ENCODE results near the gene MTX2. TPM values are rescaled to one million over a fixed set of nuclear protein-coding genes. Genes with fewer than 3 reads are reported as not detected.

MTX2 gene
- total and polyA plus RNA-seq, 2 donors (not counting 3 experiments of a cell fraction or from before 2014, with no cell fraction given), result 31.3 TPM

DNA sequence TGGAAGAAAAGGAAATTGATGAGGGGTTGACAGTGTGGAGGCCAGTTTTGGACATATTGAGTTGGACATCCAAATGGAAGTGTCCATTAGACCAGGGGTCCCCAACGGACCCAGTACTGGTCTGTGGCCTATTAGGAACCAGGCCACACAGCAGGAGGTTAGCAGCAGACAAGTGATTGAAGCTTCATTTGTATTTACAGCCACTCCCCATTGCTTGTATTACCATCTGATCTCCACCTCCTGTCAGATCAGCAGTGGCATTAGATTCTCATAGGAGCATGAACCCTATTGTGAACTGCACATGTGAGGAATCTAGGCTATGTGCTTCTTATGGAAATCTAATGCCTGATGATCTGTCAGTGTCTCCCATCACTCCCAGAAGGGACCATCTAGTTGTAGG lies 99.1 kb downstream of the MTX2 start:
- no peaks in the 10 kb centered on the region for H4K20me1 ChIP-seq (replicated peaks; ENCODE audit: control insufficient read depth, extremely low read depth, insufficient read depth, low read length)
- no peaks in the 10 kb centered on the region for H3K79me2 ChIP-seq (ENCODE audit: control insufficient read depth, insufficient read depth, low read length)
- DNase-seq (ENCODE audit: low read depth, low spot score) (no peak), FAIRE-seq (no peak)
- intact Hi-C loops (cut with micrococcal nuclease), result no loop called here
- dilution Hi-C loops (cut with MboI; ENCODE audit: extremely low pct_ligation_motif_present, low sequenced_read_pairs), result no loop called here
- H3K36me3 ChIP-seq (ENCODE audit: control insufficient read depth in 2 of 2, extremely low read depth in 1 of 2, insufficient read depth in 2 of 2, low read length in 2 of 2), result no peaks in the 10 kb centered on the region
- H3K9me1 ChIP-seq (replicated peaks; ENCODE audit: control insufficient read depth, extremely low read depth, insufficient read depth, low read length), result no peaks in the 10 kb centered on the region
- H3K4me3 ChIP-seq (replicated peaks in 1 of 3; ENCODE audit: insufficient read depth in 1 of 3, low read depth in 1 of 3, low read length in 3 of 3), result no peak overlapping the region
- H3K4me1 ChIP-seq (ENCODE audit: control insufficient read depth, extremely low read depth, insufficient read depth, low read length), result no peaks in the 10 kb centered on the region
- POLR2A ChIA-PET, result no interaction called here
- no TSS peak for BruUV-seq (replicated peaks)
- no peak overlapping the region for H3K9ac ChIP-seq (replicated peaks; ENCODE audit: extremely low read depth, insufficient read depth, low read length)
- H3K4me2 ChIP-seq (ENCODE audit: insufficient read depth, low read length), result no peak overlapping the region
- TF ChIP-seq GATA2 (IDR thresholded peaks at IDR 0.05; ENCODE audit: insufficient read depth, insufficient read length, low read depth, low read length), result no peak
- TF ChIP-seq, protein P1, sequence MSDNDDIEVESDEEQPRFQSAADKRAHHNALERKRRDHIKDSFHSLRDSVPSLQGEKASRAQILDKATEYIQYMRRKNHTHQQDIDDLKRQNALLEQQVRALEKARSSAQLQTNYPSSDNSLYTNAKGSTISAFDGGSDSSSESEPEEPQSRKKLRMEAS (IDR thresholded peaks at IDR 0.05; ENCODE audit: insufficient read depth, insufficient read length), result no peak
- TF ChIP-seq EZH2 (IDR thresholded peaks at IDR 0.05; ENCODE audit: borderline replicate concordance, low read depth, low read length, severe bottlenecking), result no peak
- no peak for TF ChIP-seq FOS (IDR thresholded peaks at IDR 0.05; ENCODE audit: borderline replicate concordance, insufficient read depth, low read length)
- TF ChIP-seq JUN (IDR thresholded peaks at IDR 0.05; ENCODE audit: borderline replicate concordance, insufficient read depth, insufficient read length, low read depth), result no peak
- TF ChIP-seq, protein P2, sequence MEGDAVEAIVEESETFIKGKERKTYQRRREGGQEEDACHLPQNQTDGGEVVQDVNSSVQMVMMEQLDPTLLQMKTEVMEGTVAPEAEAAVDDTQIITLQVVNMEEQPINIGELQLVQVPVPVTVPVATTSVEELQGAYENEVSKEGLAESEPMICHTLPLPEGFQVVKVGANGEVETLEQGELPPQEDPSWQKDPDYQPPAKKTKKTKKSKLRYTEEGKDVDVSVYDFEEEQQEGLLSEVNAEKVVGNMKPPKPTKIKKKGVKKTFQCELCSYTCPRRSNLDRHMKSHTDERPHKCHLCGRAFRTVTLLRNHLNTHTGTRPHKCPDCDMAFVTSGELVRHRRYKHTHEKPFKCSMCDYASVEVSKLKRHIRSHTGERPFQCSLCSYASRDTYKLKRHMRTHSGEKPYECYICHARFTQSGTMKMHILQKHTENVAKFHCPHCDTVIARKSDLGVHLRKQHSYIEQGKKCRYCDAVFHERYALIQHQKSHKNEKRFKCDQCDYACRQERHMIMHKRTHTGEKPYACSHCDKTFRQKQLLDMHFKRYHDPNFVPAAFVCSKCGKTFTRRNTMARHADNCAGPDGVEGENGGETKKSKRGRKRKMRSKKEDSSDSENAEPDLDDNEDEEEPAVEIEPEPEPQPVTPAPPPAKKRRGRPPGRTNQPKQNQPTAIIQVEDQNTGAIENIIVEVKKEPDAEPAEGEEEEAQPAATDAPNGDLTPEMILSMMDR (IDR thresholded peaks at IDR 0.05; ENCODE audit: extremely low read depth in 1 of 2, insufficient read depth in 1 of 2, low read depth in 1 of 2, low read length in 2 of 2), result no peak
- H3K9me3 ChIP-seq (replicated peaks; ENCODE audit: control insufficient read depth, insufficient read depth, low read length), result no peaks in the 10 kb centered on the region
- H2AFZ ChIP-seq (ENCODE audit: low read depth, low read length), result no peak overlapping the region
- CTCF ChIA-PET, result no interaction called here
- H3K27ac ChIP-seq (ENCODE audit: insufficient read depth, low read depth, low read length), result no peak overlapping the region
- no peaks in the 10 kb centered on the region for H3K27me3 ChIP-seq (ENCODE audit: control insufficient read depth in 2 of 2, insufficient read depth in 2 of 2, low read length in 2 of 2)
